Liver (tissue), 9 donors: Measurements from ENCODE around the gene CACNA1C. TPM values are rescaled to one million over a fixed set of nuclear protein-coding genes. Genes with fewer than 3 reads are reported as not detected.

ENCODE experiments used
- DNase-seq: peaks from one replicate; pipeline ENCODE4 v3.0.0-alpha.2; 2017; ENCODE audit warnings: low spot score
- H3K27ac ChIP-seq, 2 donors: one replicate each; pipeline ENCODE4 v1.7.0; 2013; ENCODE audit warnings: inconsistent platforms in 2 of 2, low read length in 2 of 2, control low read depth in 1 of 2, low read depth in 1 of 2, mild to moderate bottlenecking in 1 of 2
- H3K27me3 ChIP-seq, 4 donors: one replicate each; pipeline versions ENCODE4 v1.6.1 to v1.7.0; 2013; ENCODE audit warnings: low read length in 3 of 4, inconsistent platforms in 1 of 4, mild to moderate bottlenecking in 1 of 4, moderate library complexity in 1 of 4; ENCODE audit not compliant: control insufficient read depth in 4 of 4, insufficient read depth in 4 of 4
- H3K36me3 ChIP-seq, 4 donors: one replicate each; pipeline versions ENCODE4 v1.6.1 to v1.7.0; 2013; ENCODE audit warnings: low read length in 3 of 4, mild to moderate bottlenecking in 3 of 4, low read depth in 1 of 4, moderate library complexity in 1 of 4; ENCODE audit not compliant: control insufficient read depth in 4 of 4, insufficient read depth in 3 of 4
- H3K4me1 ChIP-seq, 4 donors: one replicate each; pipeline versions ENCODE4 v1.6.1 to v1.7.0; 2013; ENCODE audit warnings: low read length in 3 of 4, mild to moderate bottlenecking in 3 of 4, moderate library complexity in 1 of 4; ENCODE audit not compliant: control insufficient read depth in 4 of 4, insufficient read depth in 4 of 4
- H3K4me3 ChIP-seq, 3 donors: one replicate each; pipeline versions ENCODE4 v1.6.1 to v1.7.0; 2013; ENCODE audit warnings: low read length in 3 of 3, control low read depth in 1 of 3, low read depth in 1 of 3, mild to moderate bottlenecking in 1 of 3
- H3K9ac ChIP-seq, 2 donors: one replicate each; pipeline ENCODE4 v1.7.0; 2013; ENCODE audit warnings: low read length in 2 of 2, mild to moderate bottlenecking in 2 of 2, moderate library complexity in 2 of 2, control low read depth in 1 of 2, low read depth in 1 of 2
- H3K9me3 ChIP-seq, 4 donors: one replicate each; pipeline versions ENCODE4 v1.6.1 to v1.7.0; 2013; ENCODE audit warnings: low read length in 3 of 4; ENCODE audit not compliant: control insufficient read depth in 4 of 4
- ATF3 ChIP-seq: IDR thresholded peaks from 2 replicates; pipeline ENCODE4 v1.6.1; 2016; ENCODE audit warnings: antibody characterized with exemption
- FOXA1 ChIP-seq: IDR thresholded peaks from 2 replicates; pipeline ENCODE4 v1.6.1; 2016; ENCODE audit warnings: antibody characterized with exemption
- FOXA2 ChIP-seq: IDR thresholded peaks from 2 replicates; pipeline ENCODE4 v1.6.1; 2016; ENCODE audit warnings: antibody characterized with exemption
- GABPA ChIP-seq, 2 donors: IDR thresholded peaks in 1 of 2; conservative IDR thresholded peaks in 1 of 2; 2 replicates each; pipeline ENCODE4 v1.6.1; 2016; ENCODE audit warnings: antibody characterized with exemption in 2 of 2, mild to moderate bottlenecking in 1 of 2, moderate library complexity in 1 of 2
- HNF4G ChIP-seq: IDR thresholded peaks from 2 replicates; pipeline ENCODE4 v1.6.1; 2016; ENCODE audit warnings: antibody characterized with exemption
- MAX ChIP-seq: IDR thresholded peaks from 2 replicates; pipeline ENCODE4 v1.6.1; 2016; ENCODE audit warnings: antibody characterized with exemption
- REST ChIP-seq: IDR thresholded peaks from 2 replicates; pipeline ENCODE4 v1.6.1; 2016; ENCODE audit warnings: antibody characterized with exemption, mild to moderate bottlenecking
- RXRA ChIP-seq, 2 donors: IDR thresholded peaks; 2 replicates each; pipeline ENCODE4 v1.6.1; 2017 to 2018; ENCODE audit warnings: antibody characterized with exemption in 2 of 2, mild to moderate bottlenecking in 1 of 2
- SP1 ChIP-seq: IDR thresholded peaks from 2 replicates; pipeline ENCODE4 v1.6.1; 2018; ENCODE audit warnings: antibody characterized with exemption, mild to moderate bottlenecking
- YY1 ChIP-seq: IDR thresholded peaks from 2 replicates; pipeline ENCODE4 v1.6.1; 2016; ENCODE audit warnings: antibody characterized with exemption, mild to moderate bottlenecking
- WGBS: extraction: QIAGEN DNeasy Blood & Tissue Kit; methylation state at CpG from one replicate; pipeline ENCODE4 v1.1.7; 2013; 5-methylcytosine and 5-hydroxymethylcytosine counted together
- polyA plus RNA-seq, 2 donors: library from polyadenylated mRNA; stranded (reverse) in 1 of 2; unstranded in 1 of 2; fragments of 200-250 nt in 1 of 2; fragments of >200 nt in 1 of 2; fragmentation: Nextera tagmentation in 1 of 2; extraction: Ambion mirVana in 1 of 2; gene quantifications; one replicate each; pipeline versions ENCODE4 v1.2.1 to v1.2.3, GENCODE V29; 2013 to 2015
- total RNA-seq, 2 donors: library from RNA; depleted of rRNA; stranded (reverse); fragments of >200 nt; gene quantifications; one replicate each; pipeline ENCODE4 v1.2.3, GENCODE V29; 2014
- donor health status: healthy.
- donor health status: healthy.
- donor health status: healthy.
- donor health status: healthy.
- donor health status: healthy.

Gene CACNA1C
- total and polyA plus RNA-seq, 4 donors = 0.23 to 1.9 (median 0.41) TPM

- H3K9me3 ChIP-seq = no peaks in the 10 kb centered on the region
- H3K4me3 ChIP-seq = no peak overlapping the region
- H3K9ac ChIP-seq = no peak overlapping the region
- no peak for DNase-seq
- H3K36me3 ChIP-seq = no peaks in the 10 kb centered on the region
- TF ChIP-seq GABPA (IDR thresholded peaks at IDR 0.05 in 1 of 2, conservative IDR thresholded peaks at IDR 0.05 in 1 of 2) = no peak
- H3K4me1 ChIP-seq = no peaks in the 10 kb centered on the region
- H3K27me3 ChIP-seq = no peaks in the 10 kb centered on the region
- 78% methylated on average over 3 of the region's 3 CpGs for WGBS
- no peak overlapping the region for H3K27ac ChIP-seq
Measured at GRCh38 chr12:2307550-2307949, 254.8 kb downstream of the CACNA1C start.

DNA sequence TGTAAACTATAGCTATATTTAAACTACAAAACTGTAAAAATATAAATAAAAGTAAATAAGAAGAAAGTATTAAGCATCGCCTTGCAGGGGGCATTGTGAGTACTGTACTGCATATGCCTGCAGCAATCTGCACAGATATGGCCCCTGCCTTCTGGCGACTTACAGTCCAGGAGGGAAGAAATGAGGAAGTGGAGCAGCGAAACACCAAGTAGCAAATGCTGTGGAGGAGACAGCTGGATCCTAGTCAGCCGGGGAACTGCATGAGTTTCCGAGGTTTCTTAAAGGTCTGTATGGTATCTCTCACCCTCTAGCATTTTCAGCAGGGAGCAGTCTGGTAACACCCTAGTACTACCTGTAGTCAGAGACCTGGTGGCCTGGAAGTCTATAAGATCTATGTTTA is 256.9 kb downstream of the CACNA1C start:
- Histone ChIP-seq H3K27me3 (peaks cover 0 to 3% (median 0%) of the 10 kb centered on the region in 4 donors), H3K27ac (no peak overlapping the region), H3K9me3 (no peaks in the 10 kb centered on the region), H3K36me3 (no peaks in the 10 kb centered on the region), H3K9ac (no peak overlapping the region), H3K4me3 (no peak overlapping the region), H3K4me1 (no peaks in the 10 kb centered on the region)
- 78% methylated on average over 5 of the region's 5 CpGs for WGBS
- TF ChIP-seq FOXA2 = no peak
- no peak for TF ChIP-seq HNF4G
- no peak for TF ChIP-seq GABPA (IDR thresholded peaks at IDR 0.05 in 1 of 2, conservative IDR thresholded peaks at IDR 0.05 in 1 of 2)
- no peak for TF ChIP-seq FOXA1
- no peak for TF ChIP-seq REST
- no peak for DNase-seq

DNA sequence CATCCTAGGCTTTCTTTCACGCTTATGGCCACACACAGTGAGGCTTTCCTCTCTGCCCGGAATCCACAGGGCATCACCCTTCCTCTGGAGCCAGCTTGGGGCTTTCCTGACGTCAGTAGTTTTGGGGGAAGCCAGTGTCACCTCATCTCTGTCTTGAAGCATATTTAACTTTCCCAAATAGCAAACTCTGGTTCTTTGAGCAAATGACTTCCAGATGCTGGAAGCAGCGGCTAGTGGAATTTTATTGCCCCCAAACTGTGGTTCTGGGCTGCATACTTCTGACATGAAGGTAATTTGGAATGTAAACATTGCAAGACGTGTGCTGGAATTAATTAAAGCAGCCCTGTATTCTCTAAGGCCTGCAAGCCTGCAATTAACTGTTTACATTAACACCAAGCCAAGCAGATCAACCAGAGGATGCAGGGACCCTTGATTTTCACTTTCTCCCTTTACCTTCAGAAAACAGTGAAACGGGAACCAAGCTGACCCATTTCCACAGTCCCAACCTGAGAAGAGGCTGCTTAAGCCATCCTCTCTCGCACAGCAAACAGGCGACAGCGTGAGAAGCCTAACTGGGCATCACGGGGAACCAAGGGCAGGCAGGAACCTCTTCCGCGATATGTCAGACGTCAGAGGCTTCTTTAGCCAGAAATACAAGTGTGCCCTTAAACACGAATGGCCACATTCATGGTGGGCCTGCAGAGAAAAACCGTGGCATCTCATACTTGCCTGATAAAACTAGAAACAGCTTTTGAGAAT is 258.4 kb downstream of the CACNA1C start:
- TF ChIP-seq RXRA (IDR thresholded peaks at IDR 0.05) = no peak
- TF ChIP-seq MAX = no peak
- no peak for TF ChIP-seq YY1
- TF ChIP-seq HNF4G = no peak
- TF ChIP-seq SP1 = no peak
- TF ChIP-seq ATF3 = no peak
- H3K9ac ChIP-seq = no peak overlapping the region
- no peak overlapping the region for H3K4me3 ChIP-seq
- H3K9me3 ChIP-seq = peaks cover 0 to 3% (median 0%) of the 10 kb centered on the region in 4 donors
- DNase-seq = no peak
- H3K27ac ChIP-seq = no peak overlapping the region
- H3K27me3 ChIP-seq = peaks cover 0 to 3% (median 0%) of the 10 kb centered on the region in 4 donors
- no peaks in the 10 kb centered on the region for H3K4me1 ChIP-seq
- 66% methylated on average over 15 of the region's 15 CpGs for WGBS
- no peaks in the 10 kb centered on the region for H3K36me3 ChIP-seq
